RPMI7951 (cell line): ENCODE results near the gene SH2D4B. TPM values are rescaled to one million over a fixed set of nuclear protein-coding genes. Genes with fewer than 3 reads are reported as not detected.
A peak's percentile ranks its signal among the peaks of the same experiment; 100 is the strongest.

ENCODE experiments used
- DNase-seq: peaks from one replicate; pipeline ENCODE4 v3.0.0-alpha.2; 2012; ENCODE audit warnings: low read depth
- total RNA-seq: library from RNA; depleted of rRNA; stranded (reverse); fragments of >200 nt; shearing (Covaris generic); gene quantifications from 2 replicates; pipeline ENCODE4 v1.2.3, GENCODE V29; 2014

The SH2D4B gene
- total RNA-seq, 1 experiment from 2014 or later, result not detected

- DNase-seq, result no peak
Observed at GRCh38 chr10:80589726-80590373, 52.1 kb downstream of the SH2D4B start.

GRCh38 chr10:80590585-80591125 is 53.0 kb downstream of the SH2D4B start:
- DNase-seq, result no peak

GRCh38 chr10:80596391-80597257 is 58.9 kb downstream of the SH2D4B start:
- peak; percentile 36 for DNase-seq

DNA sequence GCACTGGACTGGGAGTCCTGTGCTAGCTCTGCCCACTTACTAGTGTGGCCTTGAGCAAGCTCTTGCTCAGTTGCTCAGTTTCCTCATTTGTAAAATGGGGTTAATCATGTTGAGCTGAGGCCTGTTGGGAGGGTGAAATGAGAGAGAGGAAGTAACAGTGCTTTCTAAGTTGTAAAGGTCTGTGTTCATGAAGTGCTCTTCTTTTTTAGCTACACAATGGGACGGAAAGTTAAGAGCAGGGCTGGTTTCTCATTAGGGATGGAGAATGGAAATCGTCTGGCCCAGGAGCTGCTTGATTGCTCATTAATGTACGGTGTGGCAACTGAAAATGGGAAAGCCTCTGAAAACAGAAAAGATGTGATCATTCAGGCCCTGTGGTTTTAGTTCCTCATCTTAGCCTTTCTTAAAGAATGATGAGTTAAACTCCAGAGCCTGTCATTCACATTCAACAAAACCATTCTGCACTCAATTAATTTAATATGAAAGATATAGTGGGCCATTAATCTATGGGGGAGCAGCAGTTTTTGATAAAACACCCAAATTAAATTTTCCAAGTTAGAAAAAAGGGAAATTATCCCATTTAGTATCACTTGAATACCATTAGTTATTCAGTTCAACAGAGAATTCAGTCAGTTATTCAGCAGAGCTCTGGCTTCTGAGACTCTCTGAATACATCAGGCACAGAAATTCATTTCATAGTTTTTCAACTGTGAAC is 60.5 kb downstream of the SH2D4B start:
- DNase-seq, result no peak

DNA sequence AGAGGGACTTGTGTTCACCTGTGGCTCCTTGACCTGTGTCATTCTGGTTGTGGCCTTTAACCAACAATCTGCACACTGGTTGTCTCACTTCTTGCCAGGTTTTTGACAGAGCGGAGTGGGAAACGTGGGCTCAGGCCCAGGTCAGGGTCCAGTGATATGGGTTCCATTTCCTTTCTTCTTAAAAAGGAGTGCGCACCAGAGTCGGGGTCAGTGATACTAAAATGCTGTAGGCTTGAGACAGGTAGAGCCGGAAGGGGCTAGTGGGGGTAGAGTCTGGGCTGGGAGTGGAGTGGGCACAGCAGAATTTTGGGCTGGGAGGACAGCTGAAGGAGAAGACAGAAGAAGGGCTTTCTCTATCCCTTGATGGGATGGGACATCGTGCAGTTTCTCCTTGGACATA is 61.2 kb downstream of the SH2D4B start:
- DNase-seq, result no peak

- DNase-seq, result peak; percentile 53
Observed at GRCh38 chr10:80599424-80599847, 61.7 kb downstream of the SH2D4B start.

DNA sequence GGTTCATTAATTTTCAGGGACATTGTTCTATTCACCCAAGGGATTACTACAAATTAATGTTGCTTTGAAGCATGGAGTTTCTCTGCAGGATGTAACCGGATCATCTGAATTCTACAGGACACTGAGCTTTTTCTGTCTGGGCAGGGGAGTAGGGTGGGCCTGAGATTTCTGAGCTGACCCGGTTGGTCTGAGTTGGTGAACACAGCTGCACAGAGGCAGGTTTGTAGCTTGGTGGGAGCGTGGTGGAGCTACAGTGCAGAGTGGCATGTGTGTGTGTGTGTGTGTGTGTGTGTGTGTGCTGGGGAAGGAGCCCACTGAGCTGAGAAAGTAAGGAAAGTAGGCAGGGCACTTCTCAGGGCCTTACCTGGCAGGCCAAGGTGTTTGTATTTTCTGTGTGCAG is 62.6 kb downstream of the SH2D4B start:
- no peak for DNase-seq

- DNase-seq, result no peak
Observed at GRCh38 chr10:80602881-80603280, 65.2 kb downstream of the SH2D4B start.

- no peak for DNase-seq
Observed at GRCh38 chr10:80603516-80603915, 65.8 kb downstream of the SH2D4B start.

- DNase-seq, result no peak
Observed at GRCh38 chr10:80608706-80609105, 71.0 kb downstream of the SH2D4B start.

- DNase-seq, result no peak
Observed at GRCh38 chr10:80609331-80609730, 71.6 kb downstream of the SH2D4B start.

DNA sequence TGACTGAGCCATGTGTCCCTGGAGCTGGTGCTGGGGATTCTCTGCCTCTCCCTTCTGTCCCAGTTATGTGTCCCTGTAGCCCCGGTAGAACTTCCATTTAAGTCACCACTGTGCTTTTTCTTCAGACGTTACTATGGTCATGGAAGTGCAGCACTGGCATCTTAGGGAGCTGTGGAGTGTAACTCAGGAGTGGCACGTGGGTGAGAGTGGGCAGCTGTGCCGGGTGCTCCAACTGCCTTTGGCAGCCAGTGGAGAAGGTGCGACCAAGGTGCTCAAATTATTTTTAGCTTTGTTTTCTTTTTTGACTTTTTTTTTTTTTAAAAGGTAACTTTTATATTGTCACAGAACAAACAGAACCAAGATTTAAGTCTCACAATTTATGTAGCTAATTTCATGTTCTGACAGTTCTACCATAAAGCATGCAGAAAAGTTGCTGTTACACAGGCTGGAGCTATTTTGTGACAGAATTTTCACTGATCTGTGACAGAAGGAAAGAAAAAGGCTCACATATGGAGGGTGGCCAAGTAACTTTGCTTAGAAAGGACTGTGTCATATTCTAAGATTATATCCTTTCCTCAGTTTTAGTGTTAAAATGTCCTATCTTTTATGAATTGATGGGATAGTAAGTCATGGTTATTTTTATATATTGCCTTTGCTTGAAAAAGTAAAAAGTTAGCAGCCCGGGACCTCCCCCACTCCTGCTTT is 73.9 kb downstream of the SH2D4B start:
- no peak for DNase-seq

- no peak for DNase-seq
Observed at GRCh38 chr10:80612261-80612660, 74.6 kb downstream of the SH2D4B start.

DNA sequence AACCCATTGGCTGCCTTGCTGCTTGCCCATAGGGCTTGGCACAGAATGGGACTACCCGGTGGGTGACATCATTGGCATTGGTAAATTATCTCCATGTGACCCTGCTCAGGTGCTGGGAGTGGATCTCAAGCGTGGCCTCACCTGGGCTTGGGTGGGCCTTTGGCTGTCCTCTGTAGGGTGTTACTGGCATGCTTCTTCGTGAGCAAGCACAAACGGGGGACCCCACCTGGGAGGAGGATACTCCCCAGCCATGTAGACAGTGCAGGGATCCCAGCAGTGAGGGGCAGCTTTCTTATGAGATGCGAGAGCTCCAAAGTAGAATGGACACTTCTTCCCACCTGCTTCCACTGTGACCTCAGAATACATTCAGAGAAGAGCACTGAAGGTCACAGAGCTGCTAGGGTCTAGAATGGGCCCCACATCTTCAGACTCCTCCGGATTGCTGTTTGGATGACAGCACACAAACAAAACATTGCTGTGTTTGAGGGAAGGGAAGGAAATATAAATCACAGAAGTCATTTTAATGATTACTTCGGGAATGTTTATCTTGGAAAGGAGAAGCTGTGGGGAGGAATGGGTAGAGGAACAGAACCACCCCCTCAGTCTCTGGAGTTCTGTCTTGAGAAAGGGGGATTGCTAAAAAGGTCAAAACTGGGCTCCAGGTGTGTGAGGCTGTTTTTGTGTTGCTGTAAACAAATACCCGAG is 75.9 kb downstream of the SH2D4B start:
- DNase-seq, result no peak

GRCh38 chr10:80614576-80615416 is 77.1 kb downstream of the SH2D4B start:
- DNase-seq, result no peak

DNA sequence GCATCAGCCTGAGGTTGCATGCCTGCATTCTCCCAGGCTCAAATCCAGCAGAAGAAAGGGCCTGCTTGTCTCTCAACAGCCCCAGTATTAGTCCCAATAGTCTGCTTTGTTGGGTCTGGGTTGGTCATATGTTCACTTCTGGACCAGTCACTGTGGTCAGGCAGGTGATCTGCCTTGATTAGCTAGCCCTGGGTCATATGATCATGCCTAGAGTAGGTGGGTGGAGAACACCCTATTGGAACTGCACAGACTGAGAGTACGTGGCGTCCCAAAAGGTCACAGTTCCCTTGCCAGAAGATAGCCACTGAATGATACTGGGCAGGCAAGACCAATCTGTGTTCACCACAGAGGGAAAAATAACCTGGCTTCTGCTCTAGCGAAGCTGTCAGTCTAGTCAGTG is 80.1 kb downstream of the SH2D4B start:
- DNase-seq, result no peak

DNA sequence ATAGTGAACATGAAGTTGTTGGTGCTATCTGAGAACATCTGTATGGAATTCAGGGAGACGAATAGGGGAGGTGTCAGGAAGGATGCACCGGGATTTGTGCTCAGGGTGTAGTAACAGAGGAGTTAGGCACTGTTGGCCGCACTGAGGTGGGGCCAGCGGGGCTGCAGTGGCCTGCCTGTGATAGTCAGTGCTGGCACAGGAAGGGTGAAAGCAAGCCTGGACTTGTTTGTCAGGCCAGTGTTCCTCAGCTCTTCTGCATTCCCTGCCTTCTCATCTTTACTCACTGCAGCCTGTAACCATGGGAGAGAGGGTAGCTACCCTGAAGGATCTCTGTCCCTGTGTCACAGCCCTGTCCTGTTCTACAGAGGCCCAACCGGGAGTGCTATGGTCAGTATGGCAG is 81.3 kb downstream of the SH2D4B start:
- no peak for DNase-seq

DNA sequence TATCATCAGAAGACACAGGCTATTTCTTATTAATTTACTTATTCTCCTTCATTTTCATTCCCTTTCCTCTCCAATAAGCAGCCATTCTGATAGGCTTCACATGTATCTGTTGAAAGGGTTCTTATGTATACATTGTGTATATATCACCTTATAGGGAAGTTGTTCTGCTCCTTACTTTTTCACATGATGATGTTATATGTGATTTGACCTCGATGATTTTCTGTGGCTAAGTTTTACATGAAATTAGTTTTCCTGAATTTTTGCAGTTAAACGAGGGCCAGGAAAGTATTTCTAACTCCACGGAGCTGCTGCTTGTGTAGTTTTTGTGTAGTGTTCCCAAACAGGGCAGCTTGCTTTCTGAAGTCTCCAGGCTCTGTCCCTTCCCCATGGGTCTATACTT is 84.5 kb downstream of the SH2D4B start:
- DNase-seq, result no peak

GRCh38 chr10:80630324-80630723 is 92.6 kb downstream of the SH2D4B start:
- no peak for DNase-seq

GRCh38 chr10:80632742-80633141 is 95.0 kb downstream of the SH2D4B start:
- no peak for DNase-seq
